A549 (cell line): Measurements from ENCODE around the gene ADAP2. TPM values are rescaled to one million over a fixed set of nuclear protein-coding genes. Genes with fewer than 3 reads are reported as not detected.

Source experiments
- ATAC-seq, 2 experiments: fragments of 200-7000 bp in 1 of 2; fragments of >200 bp in 1 of 2; cut with Nextera tagmentation in 1 of 2; cut with Tn5 transposase in 1 of 2; 3 replicates each; pipeline versions ENCODE4 v1.8.0 to v1.9.1; 2018 to 2020; ENCODE audit warnings: mild to moderate bottlenecking in 1 of 2, moderate library complexity in 1 of 2
- CTCF ChIA-PET: fragments of 300-600 bp; sonication (Branson Sonifier 250); formaldehyde crosslinking; extraction: SDS; loops from one replicate; lab custom pipeline; 2021; ENCODE audit warnings: antibody characterized with exemption, inconsistent platforms; lab: Yijun Ruan, JAX
- POLR2A ChIA-PET: fragments of 350-600 bp; formaldehyde crosslinking; extraction: SDS; loops from one replicate; lab custom pipeline; 2021; ENCODE audit warnings: antibody characterized with exemption, inconsistent platforms; lab: Yijun Ruan, JAX
- DNase-seq, 2 experiments: peaks; one replicate each; pipeline versions ENCODE4 v3.0.0 to v3.0.0-alpha.2; 2011 to 2016; ENCODE audit warnings: low read depth in 1 of 2, low spot score in 1 of 2
- FAIRE-seq: peaks from 2 replicates; lab custom pipeline; 2011; peaks lifted over from hg19 to GRCh38; lab: Jason Lieb, UNC
- H3K27ac ChIP-seq, 2 experiments: fragments of >200 bp; sonication (Bioruptor Twin); formaldehyde crosslinking; 3 replicates each; pipeline ENCODE4 v1.5.1; 2016 to 2017
- H3K4me1 ChIP-seq: fragments of >200 bp; sonication (Bioruptor Twin); formaldehyde crosslinking; 3 replicates; pipeline ENCODE4 v1.6.1; 2016
- H3K4me2 ChIP-seq: fragments of >200 bp; sonication (Bioruptor Twin); formaldehyde crosslinking; 3 replicates; pipeline ENCODE4 v1.6.1; 2016
- H3K4me3 ChIP-seq: fragments of >200 bp; sonication (Bioruptor Twin); formaldehyde crosslinking; 3 replicates; pipeline ENCODE4 v1.5.1; 2016
- H3K9me3 ChIP-seq: fragments of >200 bp; sonication (Bioruptor Twin); formaldehyde crosslinking; 3 replicates; pipeline ENCODE4 v1.6.1; 2016
- CBX2 ChIP-seq: fragments of 200-600 bp; sonication (generic); IDR thresholded peaks from 2 replicates; pipeline ENCODE4 v1.6.1; 2016; ENCODE audit warnings: low read depth, mild to moderate bottlenecking, borderline replicate concordance
- CBX8 ChIP-seq: fragments of 200-600 bp; sonication (generic); IDR thresholded peaks from 2 replicates; pipeline ENCODE4 v1.6.1; 2016
- CEBPB ChIP-seq, 2 experiments: fragments of >200 bp in 1 of 2; sonication (Bioruptor Twin) in 1 of 2; formaldehyde crosslinking in 1 of 2; IDR thresholded peaks; 2 replicates each; pipeline ENCODE4 v1.6.1; 2012 to 2016
- CHD4 ChIP-seq: fragments of 200-600 bp; sonication (generic); IDR thresholded peaks from 2 replicates; pipeline ENCODE4 v1.6.1; 2016; ENCODE audit warnings: antibody characterized with exemption, mild to moderate bottlenecking, borderline replicate concordance
- EHF ChIP-seq: fragments of 250-450 bp; sonication (Bioruptor Pico); IDR thresholded peaks from 2 replicates; pipeline ENCODE4 v1.5.0; 2020; ENCODE audit warnings: mild to moderate bottlenecking
- EP300 ChIP-seq, 2 experiments: fragments of >200 bp; sonication (Bioruptor Twin); formaldehyde crosslinking; IDR thresholded peaks; 2 replicates in 1 of 2; 3 replicates in 1 of 2; pipeline ENCODE4 v1.6.1; 2016 to 2017
- FOSB ChIP-seq: fragments of 250-450 bp; sonication (Bioruptor Pico); IDR thresholded peaks from 2 replicates; pipeline ENCODE4 v1.5.0; 2020; ENCODE audit warnings: mild to moderate bottlenecking, moderate library complexity
- FOSL2 ChIP-seq, 2 experiments: fragments of 450-650 bp in 1 of 2; fragments of >200 bp in 1 of 2; sonication (Bioruptor Twin) in 1 of 2; formaldehyde crosslinking; IDR thresholded peaks; 2 replicates each; pipeline versions ENCODE4 v1.5.0 to v1.6.1; 2016 to 2020; ENCODE audit warnings: mild to moderate bottlenecking in 1 of 2, moderate library complexity in 1 of 2
- GATA3 ChIP-seq: IDR thresholded peaks from 2 replicates; pipeline ENCODE4 v1.6.1; 2012; ENCODE audit warnings: borderline replicate concordance
- HDAC2 ChIP-seq: fragments of 200-600 bp; sonication (generic); IDR thresholded peaks from 2 replicates; pipeline ENCODE4 v1.6.1; 2016
- HEYL ChIP-seq: fragments of 250-450 bp; sonication (Bioruptor Pico); IDR thresholded peaks from 2 replicates; pipeline ENCODE4 v1.8.0; 2021; ENCODE audit warnings: mild to moderate bottlenecking, moderate library complexity
- HOXA7 ChIP-seq: fragments of 250-450 bp; sonication (Bioruptor Pico); IDR thresholded peaks from 2 replicates; pipeline ENCODE4 v1.5.0; 2020; ENCODE audit warnings: mild to moderate bottlenecking, moderate library complexity
- HOXB13 ChIP-seq: fragments of 250-450 bp; sonication (Bioruptor Pico); IDR thresholded peaks from 2 replicates; pipeline ENCODE4 v1.5.0; 2020; ENCODE audit warnings: low read depth, mild to moderate bottlenecking, moderate library complexity
- JUNB ChIP-seq: fragments of >200 bp; sonication (Bioruptor Twin); formaldehyde crosslinking; IDR thresholded peaks from 2 replicates; pipeline ENCODE4 v1.6.1; 2016
- KDM1A ChIP-seq: fragments of 200-600 bp; sonication (generic); IDR thresholded peaks from 2 replicates; pipeline ENCODE4 v1.6.1; 2016; ENCODE audit warnings: low read depth, mild to moderate bottlenecking
- KDM5A ChIP-seq: fragments of 200-600 bp; sonication (generic); IDR thresholded peaks from 2 replicates; pipeline ENCODE4 v1.6.1; 2016; ENCODE audit warnings: antibody characterized with exemption, mild to moderate bottlenecking
- MAFK ChIP-seq: fragments of 450-650 bp; IDR thresholded peaks from 2 replicates; pipeline ENCODE4 v1.6.1; 2014; ENCODE audit not compliant: partially characterized antibody
- MYC ChIP-seq: IDR thresholded peaks from 2 replicates; pipeline ENCODE4 v1.6.1; 2012; ENCODE audit warnings: mild to moderate bottlenecking, inconsistent platforms, low read length, improper control_type of control experiment, borderline replicate concordance
- PHF8 ChIP-seq: fragments of 200-600 bp; sonication (generic); IDR thresholded peaks from 2 replicates; pipeline ENCODE4 v1.6.1; 2016; ENCODE audit warnings: low read depth, mild to moderate bottlenecking, antibody characterized with exemption, moderate library complexity, borderline replicate concordance
- POLR2A ChIP-seq: IDR thresholded peaks from 2 replicates; pipeline ENCODE4 v1.6.1; 2012; ENCODE audit warnings: mild to moderate bottlenecking, low read length
- POLR2AphosphoS2 ChIP-seq: conservative IDR thresholded peaks from 2 replicates; pipeline ENCODE4 v1.6.1; 2012; ENCODE audit warnings: low read length, improper control_type of control experiment, inconsistent platforms
- RAD21 ChIP-seq, 2 experiments: fragments of >200 bp in 1 of 2; sonication (Bioruptor Twin) in 1 of 2; formaldehyde crosslinking in 1 of 2; IDR thresholded peaks in 1 of 2; conservative IDR thresholded peaks in 1 of 2; 2 replicates in 1 of 2; 3 replicates in 1 of 2; pipeline ENCODE4 v1.6.1; 2012 to 2018; ENCODE audit warnings: inconsistent platforms in 1 of 2
- RARB ChIP-seq: fragments of 250-450 bp; sonication (Bioruptor Pico); IDR thresholded peaks from 2 replicates; pipeline ENCODE4 v1.8.0; 2021; ENCODE audit warnings: mild to moderate bottlenecking, moderate library complexity
- RNF2 ChIP-seq: fragments of 200-600 bp; sonication (generic); IDR thresholded peaks from 2 replicates; pipeline ENCODE4 v1.6.1; 2016; ENCODE audit warnings: low read depth, mild to moderate bottlenecking, antibody characterized with exemption, moderate library complexity, borderline replicate concordance
- SREBF2 ChIP-seq: fragments of 450-650 bp; IDR thresholded peaks from 2 replicates; pipeline ENCODE4 v1.6.1; 2014; ENCODE audit warnings: mild to moderate bottlenecking, moderate library complexity
- TP53 ChIP-seq: fragments of 250-450 bp; sonication (Bioruptor Pico); IDR thresholded peaks from 2 replicates; pipeline ENCODE4 v1.5.0; 2021; ENCODE audit warnings: mild to moderate bottlenecking, moderate library complexity
- ZC3H11A ChIP-seq: fragments of 450-650 bp; IDR thresholded peaks from 2 replicates; pipeline ENCODE4 v1.6.1; 2014; ENCODE audit warnings: antibody characterized with exemption, mild to moderate bottlenecking
- ZFP36 ChIP-seq: fragments of 450-650 bp; IDR thresholded peaks from 2 replicates; pipeline ENCODE4 v1.6.1; 2014; ENCODE audit warnings: borderline replicate concordance; ENCODE audit not compliant: partially characterized antibody
- WGBS: methylation state at CpG from one replicate; pipeline ENCODE4 v1.1.6; 2017; ENCODE audit errors: missing lambda C conversion rate; 5-methylcytosine and 5-hydroxymethylcytosine counted together
- polyA plus RNA-seq, 4 experiments: library from polyadenylated mRNA; depleted of rRNA in 3 of 4; stranded (reverse); fragments of >200 nt; fragmentation: RNase III in 1 of 4; extraction: RNeasy Plus Mini Kit Qiagen cat#74134 plus additional on column Dnase treatment in 1 of 4; gene quantifications; 2 replicates in 3 of 4; 3 replicates in 1 of 4; pipeline ENCODE4 v1.2.3, GENCODE V29; 2011 to 2017
- TF ChIP-seq, protein P1 (sequence below): IDR thresholded peaks from 2 replicates; pipeline ENCODE4 v1.6.1; 2012
- TF ChIP-seq, protein P2 (sequence below): IDR thresholded peaks from 2 replicates; pipeline ENCODE4 v1.6.1; 2012
- TF ChIP-seq, protein P3 (sequence below): fragments of 450-650 bp; IDR thresholded peaks from 2 replicates; pipeline ENCODE4 v1.6.1; 2014; ENCODE audit warnings: antibody characterized with exemption
- TF ChIP-seq, protein P4 (sequence below): IDR thresholded peaks from 2 replicates; pipeline ENCODE4 v1.6.1; 2012; ENCODE audit warnings: low read depth, borderline replicate concordance
- TF ChIP-seq, protein P5 (sequence below): fragments of >200 bp; sonication (Bioruptor Twin); formaldehyde crosslinking; IDR thresholded peaks from 3 replicates; pipeline ENCODE4 v1.6.1; 2016
- TF ChIP-seq, protein P6 (sequence below): fragments of 250-450 bp; sonication (Bioruptor Pico); IDR thresholded peaks from 2 replicates; pipeline ENCODE4 v1.5.0; 2020; ENCODE audit warnings: low read depth, mild to moderate bottlenecking, moderate library complexity

ADAP2 gene
- polyA plus RNA-seq, 2 of the 4 experiments (the other 2 are of a cell fraction), result 3.9 to 4.5 TPM

DNA sequence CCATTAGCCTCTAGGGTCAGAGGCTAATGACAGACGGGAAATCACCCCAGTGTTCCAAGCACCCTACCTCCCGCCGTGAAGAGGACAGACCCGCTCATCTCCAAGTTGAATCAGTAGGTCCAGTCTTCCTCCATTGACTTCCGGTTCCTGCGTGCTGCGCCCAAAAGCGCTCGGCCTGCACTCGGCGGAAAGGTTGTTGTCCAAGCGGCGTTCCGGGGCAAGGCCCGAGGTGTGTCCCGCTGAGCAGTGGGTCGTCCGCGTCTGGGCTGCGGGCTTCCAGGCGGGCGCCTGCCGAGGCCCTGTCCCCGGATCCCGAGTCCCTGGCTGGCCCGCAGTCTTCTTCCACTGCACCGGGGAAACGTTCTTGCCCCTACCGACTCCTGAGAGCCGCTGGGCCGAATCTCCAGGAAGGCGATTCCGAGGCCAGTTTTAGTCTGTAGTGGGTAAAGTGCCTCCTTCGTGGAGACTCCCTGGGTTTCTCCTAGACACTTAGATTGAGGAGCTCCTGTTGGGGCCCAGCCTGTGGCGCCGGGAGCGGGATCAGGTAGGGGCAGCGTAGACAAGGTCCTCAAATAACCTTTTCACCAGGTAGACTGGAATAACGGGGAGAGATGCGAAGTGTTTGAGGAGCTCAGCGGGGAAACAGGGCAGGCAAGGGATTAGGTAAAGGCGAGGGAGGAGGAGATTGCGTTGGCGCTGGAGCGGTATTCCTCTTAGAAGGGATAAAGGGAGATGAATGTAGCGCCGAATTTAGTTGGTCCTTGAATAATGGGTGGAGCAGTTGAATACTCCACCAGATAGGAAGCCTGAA, 15.4 kb upstream of the ADAP2 start, which contains the start of gene TEFM:
TEFM (minus strand) TSS at position 138 of the 811 bp plus-strand sequence; CDS start at position 98, 40 bp downstream.
- POLR2A ChIA-PET, result interaction anchor here (0.7 to 1.1 kb wide), 5 partner anchors 9 to 188 kb away, joined by 4 to 13 read pairs (median 4); partner anchors contain the start of genes NF1 and RNF135
- no peak for FAIRE-seq
- no peak for TF ChIP-seq HOXB13
- no peak for TF ChIP-seq RNF2
- no peak for TF ChIP-seq EP300 (IDR thresholded peaks at IDR 0.05)
- TF ChIP-seq RAD21 (conservative IDR thresholded peaks at IDR 0.05 in 1 of 2, IDR thresholded peaks at IDR 0.05 in 1 of 2), result peak; percentile 17 to 51; a peak in 3 of 5 replicates
- TF ChIP-seq FOSB (CRISPR knock-in tag), result no peak
- no peak for TF ChIP-seq POLR2AphosphoS2
- no peak for TF ChIP-seq HEYL (CRISPR knock-in tag)
- no peak for TF ChIP-seq HOXA7
- no peak for TF ChIP-seq EHF (CRISPR knock-in tag)
- TF ChIP-seq GATA3, result peak; percentile 62; the same call in 1 of the 2 replicates
- TF ChIP-seq, protein P1, sequence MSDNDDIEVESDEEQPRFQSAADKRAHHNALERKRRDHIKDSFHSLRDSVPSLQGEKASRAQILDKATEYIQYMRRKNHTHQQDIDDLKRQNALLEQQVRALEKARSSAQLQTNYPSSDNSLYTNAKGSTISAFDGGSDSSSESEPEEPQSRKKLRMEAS, result peak; percentile 96
- TF ChIP-seq, protein P2, sequence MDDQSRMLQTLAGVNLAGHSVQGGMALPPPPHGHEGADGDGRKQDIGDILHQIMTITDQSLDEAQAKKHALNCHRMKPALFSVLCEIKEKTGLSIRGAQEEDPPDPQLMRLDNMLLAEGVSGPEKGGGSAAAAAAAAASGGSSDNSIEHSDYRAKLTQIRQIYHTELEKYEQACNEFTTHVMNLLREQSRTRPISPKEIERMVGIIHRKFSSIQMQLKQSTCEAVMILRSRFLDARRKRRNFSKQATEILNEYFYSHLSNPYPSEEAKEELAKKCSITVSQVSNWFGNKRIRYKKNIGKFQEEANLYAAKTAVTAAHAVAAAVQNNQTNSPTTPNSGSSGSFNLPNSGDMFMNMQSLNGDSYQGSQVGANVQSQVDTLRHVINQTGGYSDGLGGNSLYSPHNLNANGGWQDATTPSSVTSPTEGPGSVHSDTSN, result peak; percentile 70; the same call in 1 of the 2 replicates
- TF ChIP-seq CBX2, result no peak
- TF ChIP-seq, protein P3, sequence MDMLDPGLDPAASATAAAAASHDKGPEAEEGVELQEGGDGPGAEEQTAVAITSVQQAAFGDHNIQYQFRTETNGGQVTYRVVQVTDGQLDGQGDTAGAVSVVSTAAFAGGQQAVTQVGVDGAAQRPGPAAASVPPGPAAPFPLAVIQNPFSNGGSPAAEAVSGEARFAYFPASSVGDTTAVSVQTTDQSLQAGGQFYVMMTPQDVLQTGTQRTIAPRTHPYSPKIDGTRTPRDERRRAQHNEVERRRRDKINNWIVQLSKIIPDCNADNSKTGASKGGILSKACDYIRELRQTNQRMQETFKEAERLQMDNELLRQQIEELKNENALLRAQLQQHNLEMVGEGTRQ, result no peak
- no peak for TF ChIP-seq FOSL2 (IDR thresholded peaks at IDR 0.05)
- TF ChIP-seq FOSL2 (CRISPR knock-in tag; IDR thresholded peaks at IDR 0.05), result 0 out of 2 replicates have a peak, but pooled peaks have one; percentile 32
- TF ChIP-seq ZFP36, result peak; percentile 52
- TF ChIP-seq, protein P4, sequence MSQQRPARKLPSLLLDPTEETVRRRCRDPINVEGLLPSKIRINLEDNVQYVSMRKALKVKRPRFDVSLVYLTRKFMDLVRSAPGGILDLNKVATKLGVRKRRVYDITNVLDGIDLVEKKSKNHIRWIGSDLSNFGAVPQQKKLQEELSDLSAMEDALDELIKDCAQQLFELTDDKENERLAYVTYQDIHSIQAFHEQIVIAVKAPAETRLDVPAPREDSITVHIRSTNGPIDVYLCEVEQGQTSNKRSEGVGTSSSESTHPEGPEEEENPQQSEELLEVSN, result peak; percentile 81
- peak; percentile 58; the same call in 1 of the 2 replicates for TF ChIP-seq RARB (CRISPR knock-in tag)
- TF ChIP-seq, protein P5, sequence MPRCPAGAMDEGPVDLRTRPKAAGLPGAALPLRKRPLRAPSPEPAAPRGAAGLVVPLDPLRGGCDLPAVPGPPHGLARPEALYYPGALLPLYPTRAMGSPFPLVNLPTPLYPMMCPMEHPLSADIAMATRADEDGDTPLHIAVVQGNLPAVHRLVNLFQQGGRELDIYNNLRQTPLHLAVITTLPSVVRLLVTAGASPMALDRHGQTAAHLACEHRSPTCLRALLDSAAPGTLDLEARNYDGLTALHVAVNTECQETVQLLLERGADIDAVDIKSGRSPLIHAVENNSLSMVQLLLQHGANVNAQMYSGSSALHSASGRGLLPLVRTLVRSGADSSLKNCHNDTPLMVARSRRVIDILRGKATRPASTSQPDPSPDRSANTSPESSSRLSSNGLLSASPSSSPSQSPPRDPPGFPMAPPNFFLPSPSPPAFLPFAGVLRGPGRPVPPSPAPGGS, result peak; percentile 91
- TF ChIP-seq CHD4, result no peak
- TF ChIP-seq MYC, result no peak; the same call in 1 of the 2 replicates
- peak; percentile 94 for TF ChIP-seq KDM5A
- no peak for TF ChIP-seq KDM1A
- peak; percentile 94 for TF ChIP-seq POLR2A
- TF ChIP-seq SREBF2, result no peak
- TF ChIP-seq CEBPB (IDR thresholded peaks at IDR 0.05), result no peak
- no peak for TF ChIP-seq CBX8
- peak; percentile 86 for TF ChIP-seq HDAC2
- TF ChIP-seq PHF8, result peak; percentile 99
- TF ChIP-seq ZC3H11A, result no peak; the same call in 1 of the 2 replicates
- TF ChIP-seq, protein P6, sequence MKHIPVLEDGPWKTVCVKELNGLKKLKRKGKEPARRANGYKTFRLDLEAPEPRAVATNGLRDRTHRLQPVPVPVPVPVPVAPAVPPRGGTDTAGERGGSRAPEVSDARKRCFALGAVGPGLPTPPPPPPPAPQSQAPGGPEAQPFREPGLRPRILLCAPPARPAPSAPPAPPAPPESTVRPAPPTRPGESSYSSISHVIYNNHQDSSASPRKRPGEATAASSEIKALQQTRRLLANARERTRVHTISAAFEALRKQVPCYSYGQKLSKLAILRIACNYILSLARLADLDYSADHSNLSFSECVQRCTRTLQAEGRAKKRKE (CRISPR knock-in tag), result no peak
- no peak for TF ChIP-seq MAFK
- TF ChIP-seq JUNB, result no peak
- TF ChIP-seq TP53 (CRISPR knock-in tag), result peak; percentile 72; the same call in 1 of the 2 replicates

More for the DNA sequence above, 15.4 kb upstream of the ADAP2 start, which contains the start of gene TEFM:
- H3K4me2 ChIP-seq, result peak within 1 kb of the TSS; percentile 86
- 4% methylated on average over 31 of the region's 47 CpGs for WGBS
- H3K4me1 ChIP-seq, result peaks cover 11% of the 10 kb centered on the region; the same call in 2 of the 3 replicates
- CTCF ChIA-PET, result interaction anchor here (0.7 to 1.5 kb wide), 4 partner anchors 9 to 310 kb away, joined by 3 to 10 read pairs (median 4); partner anchors contain the start of gene RNF135
- peak; percentile 97 to 98 for ATAC-seq
- peak; percentile 96 for DNase-seq
- H3K4me3 ChIP-seq, result peak within 1 kb of the TSS; percentile 76
- H3K9me3 ChIP-seq, result no peaks in the 10 kb centered on the region
- peak within 1 kb of the TSS; percentile 82 to 91 for H3K27ac ChIP-seq
